Testis (tissue), 3 donors: ENCODE results near the gene RUNX1. TPM values are rescaled to one million over a fixed set of nuclear protein-coding genes. Genes with fewer than 3 reads are reported as not detected.

ENCODE experiments used
- DNase-seq: peaks from one replicate; pipeline ENCODE4 v3.0.0-alpha.2; 2019
- H3K27ac ChIP-seq, 2 donors: fragments of 200-600 bp; sonication (generic); one replicate each; pipeline ENCODE4 v1.5.1; 2019
- H3K27me3 ChIP-seq: fragments of 200-600 bp; sonication (generic); one replicate; pipeline ENCODE4 v1.5.1; 2019
- H3K36me3 ChIP-seq: fragments of 200-600 bp; sonication (generic); one replicate; pipeline ENCODE4 v1.5.1; 2017; ENCODE audit warnings: low read depth; ENCODE audit errors: missing control alignments
- H3K4me1 ChIP-seq: fragments of 200-600 bp; sonication (generic); one replicate; pipeline ENCODE4 v1.5.1; 2019
- H3K4me3 ChIP-seq, 2 donors: fragments of 200-600 bp; sonication (generic); one replicate each; pipeline ENCODE4 v1.5.1; 2017 to 2019
- H3K9me3 ChIP-seq: fragments of 200-600 bp; sonication (generic); one replicate; pipeline ENCODE4 v1.5.1; 2017
- CTCF ChIP-seq, 3 experiments: fragments of 450-650 bp in 2 of 3; fragments of 200-600 bp in 1 of 3; sonication (generic) in 1 of 3; IDR thresholded peaks; one replicate each; pipeline ENCODE4 v1.5.1; 2016 to 2019; ENCODE audit warnings: antibody characterized with exemption in 3 of 3, mild to moderate bottlenecking in 2 of 3, moderate library complexity in 1 of 3
- POLR2A ChIP-seq: fragments of 450-650 bp; IDR thresholded peaks from one replicate; pipeline ENCODE4 v1.6.1; 2017; ENCODE audit warnings: antibody characterized with exemption, mild to moderate bottlenecking, moderate library complexity
- WGBS, 2 donors: methylation state at CpG; one replicate each; pipeline ENCODE4 v1.1.5; 2018; 5-methylcytosine and 5-hydroxymethylcytosine counted together
- intact Hi-C: fragments of 100-400 bp; cut with DNase I; formaldehyde crosslinking; loops from one replicate; pipeline ENCODE4 v1.15.1; 2023; ENCODE audit warnings: low total_unique reads
- polyA plus RNA-seq: library from polyadenylated mRNA; stranded (reverse); fragments of 350-450 nt; fragmentation: Illumina TruSeq; extraction: RNeasy Lipid Tissue Mini Kit (QIAGEN cat#74804); gene quantifications from one replicate; pipeline ENCODE4 v1.2.3, GENCODE V29; 2014; ENCODE audit warnings: low read depth, low replicate concordance; ENCODE audit not compliant: insufficient read depth
- total RNA-seq, 2 donors: library from RNA; depleted of rRNA; stranded (reverse); fragments of >200 nt; gene quantifications; one replicate each; pipeline ENCODE4 v1.2.3, GENCODE V29; 2016

The RUNX1 gene
- total and polyA plus RNA-seq, 3 donors from 2014 or later = 11.1 to 28.7 (median 24.3) TPM

GRCh38 chr21:34944015-34944755, 104.9 kb downstream of the RUNX1 start:
- Histone ChIP-seq H3K27ac (no peak overlapping the region), H3K27me3 (no peaks in the 10 kb centered on the region), H3K4me1 (no peaks in the 10 kb centered on the region), H3K9me3 (no peaks in the 10 kb centered on the region), H3K36me3 (no peaks in the 10 kb centered on the region), H3K4me3 (no peak overlapping the region)
- intact Hi-C loops = no loop called here
- DNase-seq = no peak
- 90 to 93% methylated on average over 4 of the region's 4 CpGs for WGBS, 2 donors
- no peak for TF ChIP-seq CTCF (IDR thresholded peaks at IDR 0.05)

- no peaks in the 10 kb centered on the region for H3K9me3 ChIP-seq
- no peak for DNase-seq
- intact Hi-C loops = no loop called here
- whole genome bisulfite sequencing, 2 donors = 80 to 86% methylated on average over 7 of the region's 7 CpGs
- no peak overlapping the region for H3K4me3 ChIP-seq
- TF ChIP-seq POLR2A = no peak
- TF ChIP-seq CTCF (IDR thresholded peaks at IDR 0.05) = no peak
- H3K27me3 ChIP-seq = no peaks in the 10 kb centered on the region
- no peaks in the 10 kb centered on the region for H3K36me3 ChIP-seq
- H3K27ac ChIP-seq = no peak overlapping the region
- H3K4me1 ChIP-seq = no peaks in the 10 kb centered on the region
Measured at GRCh38 chr21:34942911-34943310, 106.2 kb downstream of the RUNX1 start.

- Histone ChIP-seq H3K9me3 (no peaks in the 10 kb centered on the region), H3K4me3 (no peak overlapping the region), H3K27ac (no peak overlapping the region), H3K4me1 (no peaks in the 10 kb centered on the region), H3K27me3 (no peaks in the 10 kb centered on the region), H3K36me3 (no peaks in the 10 kb centered on the region)
- 71 to 81% methylated on average over 2 of the region's 2 CpGs for WGBS, 2 donors
- TF ChIP-seq POLR2A (no peak), CTCF (IDR thresholded peaks at IDR 0.05) (no peak)
- DNase-seq = no peak
- intact Hi-C loops = no loop called here
Measured at GRCh38 chr21:34941162-34941561, 107.9 kb downstream of the RUNX1 start.

GRCh38 chr21:34939673-34940331, 109.3 kb downstream of the RUNX1 start:
- H3K36me3 ChIP-seq = no peaks in the 10 kb centered on the region
- H3K4me3 ChIP-seq = no peak overlapping the region
- no peak for DNase-seq
- 75 to 77% methylated on average over 6 of the region's 6 CpGs for WGBS, 2 donors
- no peak for TF ChIP-seq POLR2A
- TF ChIP-seq CTCF (IDR thresholded peaks at IDR 0.05) = no peak
- intact Hi-C loops = no loop called here
- no peaks in the 10 kb centered on the region for H3K27me3 ChIP-seq
- no peaks in the 10 kb centered on the region for H3K4me1 ChIP-seq
- no peak overlapping the region for H3K27ac ChIP-seq
- no peaks in the 10 kb centered on the region for H3K9me3 ChIP-seq
